ENCODE data around the gene RPL32. TPM values are rescaled to one million over a fixed set of nuclear protein-coding genes. Genes with fewer than 3 reads are reported as not detected.

The RPL32 gene
- total and polyA plus RNA-seq, 2 of the 4 experiments (the other 2 are of a cell fraction) = 566 to 1,856 TPM

DNA sequence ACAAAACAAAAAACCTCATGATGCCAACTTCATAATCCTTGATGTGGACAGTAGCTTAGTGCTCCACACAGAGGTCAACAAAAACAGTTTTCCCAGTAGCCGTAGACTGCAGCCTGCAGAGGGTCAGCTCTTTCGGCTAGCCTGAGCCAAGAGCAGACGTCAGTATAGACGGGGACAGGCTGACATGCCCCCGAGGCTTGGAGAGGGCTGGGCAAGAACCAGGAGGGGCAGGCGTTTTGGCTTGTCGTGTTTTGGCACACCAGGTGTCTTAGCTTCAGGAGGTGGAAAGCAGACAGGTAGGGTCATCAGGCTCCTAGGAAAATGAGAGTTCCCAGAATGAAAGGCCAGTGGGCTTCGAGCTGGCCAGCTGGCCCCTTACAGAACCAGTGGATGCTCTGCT lies 23.1 kb downstream of the RPL32 start:
- ChIA-PET POLR2A (ENCODE audit: unreplicated experiment) (interaction anchor here (0.6 kb wide), 1 partner anchor 35 kb away, joined by 3 read pairs; no protein-coding TSS in a partner anchor), CTCF (interaction anchor here (0.7 kb wide), 1 partner anchor 27 kb away, joined by 6 read pairs; no protein-coding TSS in a partner anchor)

More for the DNA sequence above, 23.1 kb downstream of the RPL32 start:
- 95% methylated on average over 6 of the region's 8 CpGs; no CpG with 5 or more reads in 1 of the 2 experiments for WGBS, 2 experiments (ENCODE audit: extremely low coverage in 2 of 2, insufficient read length in 1 of 2)
- H3K9me3 ChIP-seq (ENCODE audit: control insufficient read depth, insufficient read depth, low read length) = no peaks in the 10 kb centered on the region
- H2AK9ac ChIP-seq (replicated peaks; ENCODE audit: low read depth, low read length, poor library complexity) = no peak overlapping the region
- no peak overlapping the region for H2BK20ac ChIP-seq (ENCODE audit: low read depth, low read length)
- no peak overlapping the region for H3K27ac ChIP-seq (ENCODE audit: insufficient read depth, low read length)
- H3K4me1 ChIP-seq (ENCODE audit: control insufficient read depth, insufficient read depth, low read length) = no peaks in the 10 kb centered on the region; the same call in 1 of the 2 replicates
- H2BK15ac ChIP-seq (ENCODE audit: low read depth, low read length) = no peak overlapping the region
- no peak overlapping the region for H4K91ac ChIP-seq (ENCODE audit: insufficient read depth, low read depth, low read length)
- no peak overlapping the region for H3K4me3 ChIP-seq (ENCODE audit: insufficient read depth, low read depth, low read length)
- intact Hi-C loops (cut with micrococcal nuclease) = no loop called here
- H3K14ac ChIP-seq (replicated peaks; ENCODE audit: low read depth, low read length) = no peak overlapping the region
- no peaks in the 10 kb centered on the region for H3K9me1 ChIP-seq (ENCODE audit: insufficient read depth, low read length)
- H3K23ac ChIP-seq (ENCODE audit: low read depth, low read length) = no peak overlapping the region
- H2BK120ac ChIP-seq (ENCODE audit: low read depth, low read length) = no peak overlapping the region
- no peak for ATAC-seq (ENCODE audit: low read depth)
- DNase-seq = no peak
- no peak overlapping the region for H4K8ac ChIP-seq (ENCODE audit: low read depth in 2 of 2, low read length in 2 of 2)
- H2AFZ ChIP-seq (replicated peaks; ENCODE audit: low read length, poor library complexity) = no peak overlapping the region
- H3K9ac ChIP-seq (ENCODE audit: low read depth, low read length) = no peak overlapping the region
- no peak overlapping the region for H3K18ac ChIP-seq (ENCODE audit: low read depth, low read length)
- no peak overlapping the region for H3K4me2 ChIP-seq (ENCODE audit: low read depth, low read length)
- no peak overlapping the region for H2BK5ac ChIP-seq (ENCODE audit: low read depth, low read length, poor library complexity, severe bottlenecking)
- H3K36me3 ChIP-seq (ENCODE audit: control insufficient read depth, insufficient read depth, low read length) = peaks cover 41% of the 10 kb centered on the region; the same call in 1 of the 2 replicates
- no peaks in the 10 kb centered on the region for H3K79me1 ChIP-seq (ENCODE audit: low read depth in 1 of 2, low read length in 2 of 2)
- in situ Hi-C loops (cut with MboI; ENCODE audit: low sequenced_read_pairs) = no loop called here
- no peaks in the 10 kb centered on the region for H3K27me3 ChIP-seq (ENCODE audit: control insufficient read depth, insufficient read depth, low read length)
- no peak overlapping the region for H2AK5ac ChIP-seq (ENCODE audit: low read depth, low read length)
- dilution Hi-C loops (cut with HindIII; ENCODE audit: low sequenced_read_pairs, unreplicated experiment) = no loop called here
- no peak overlapping the region for H3K56ac ChIP-seq (ENCODE audit: extremely low read depth, insufficient read depth, low read length)
- TF ChIP-seq MXI1 (IDR thresholded peaks at IDR 0.05; ENCODE audit: borderline replicate concordance, low read depth, low read length) = no peak
- TF ChIP-seq CTCF (conservative IDR thresholded peaks at IDR 0.05; ENCODE audit: low read depth, low read length) = no peak
- no peak for TF ChIP-seq SMC3 (IDR thresholded peaks at IDR 0.05; ENCODE audit: low read depth, low read length)
- TF ChIP-seq MAFK (IDR thresholded peaks at IDR 0.05; ENCODE audit: low read depth, low read length) = no peak
- TF ChIP-seq BHLHE40 (IDR thresholded peaks at IDR 0.05; ENCODE audit: low read depth, low read length) = no peak
- no peak for TF ChIP-seq MAZ (IDR thresholded peaks at IDR 0.05; ENCODE audit: borderline replicate concordance, low read depth, low read length)
- no peak for TF ChIP-seq RFX5 (IDR thresholded peaks at IDR 0.05; ENCODE audit: low read depth, low read length)
- no peak for TF ChIP-seq RAD21 (IDR thresholded peaks at IDR 0.05; ENCODE audit: low read length)
- no peak for TF ChIP-seq CHD1 (IDR thresholded peaks at IDR 0.05; ENCODE audit: low read depth, low read length)
- no peak for TF ChIP-seq CEBPB (IDR thresholded peaks at IDR 0.05; ENCODE audit: low read depth, low read length)
- TF ChIP-seq NFE2L2 (IDR thresholded peaks at IDR 0.05; ENCODE audit: low read depth, low read length) = no peak
- no peak for TF ChIP-seq RCOR1 (IDR thresholded peaks at IDR 0.05; ENCODE audit: insufficient replicate concordance, low read length)
- no peak for TF ChIP-seq USF2 (IDR thresholded peaks at IDR 0.05; ENCODE audit: low read depth, low read length)
- TF ChIP-seq FOS (IDR thresholded peaks at IDR 0.05; ENCODE audit: low read depth, low read length) = no peak
- TF ChIP-seq POLR2A (IDR thresholded peaks at IDR 0.05; ENCODE audit: low read depth, low read length) = no peak
- TF ChIP-seq, protein P1, sequence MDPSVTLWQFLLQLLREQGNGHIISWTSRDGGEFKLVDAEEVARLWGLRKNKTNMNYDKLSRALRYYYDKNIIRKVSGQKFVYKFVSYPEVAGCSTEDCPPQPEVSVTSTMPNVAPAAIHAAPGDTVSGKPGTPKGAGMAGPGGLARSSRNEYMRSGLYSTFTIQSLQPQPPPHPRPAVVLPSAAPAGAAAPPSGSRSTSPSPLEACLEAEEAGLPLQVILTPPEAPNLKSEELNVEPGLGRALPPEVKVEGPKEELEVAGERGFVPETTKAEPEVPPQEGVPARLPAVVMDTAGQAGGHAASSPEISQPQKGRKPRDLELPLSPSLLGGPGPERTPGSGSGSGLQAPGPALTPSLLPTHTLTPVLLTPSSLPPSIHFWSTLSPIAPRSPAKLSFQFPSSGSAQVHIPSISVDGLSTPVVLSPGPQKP (IDR thresholded peaks at IDR 0.05; ENCODE audit: borderline replicate concordance, low read depth, low read length) = no peak
- BruUV-seq (replicated peaks) = no TSS peak
- H3K4ac ChIP-seq (ENCODE audit: low read depth, low read length) = no peak overlapping the region
- no peak overlapping the region for H4K5ac ChIP-seq (ENCODE audit: low read depth, low read length)
- H4K20me1 ChIP-seq (ENCODE audit: insufficient read depth, low read length) = no peaks in the 10 kb centered on the region
